Stimulated activated CD8-positive, alpha-beta memory T cell treated with anti-CD3 and anti-CD28 coated beads, Interleukin-2, amount 100 ng/mL, for 48 hours (primary cell): ENCODE results near the gene GRHL1.
"Not testable (repeated sequence)": the region's sequence is repeated elsewhere in the genome, so short reads cannot be mapped to it uniquely, and the experiment has no call there.

Experiments used
- DNase-seq, 2 donors: peaks; one replicate each; pipeline ENCODE4 v3.0.0-alpha.2; 2020; ENCODE audit warnings: low read depth in 2 of 2

Gene GRHL1, protein sequence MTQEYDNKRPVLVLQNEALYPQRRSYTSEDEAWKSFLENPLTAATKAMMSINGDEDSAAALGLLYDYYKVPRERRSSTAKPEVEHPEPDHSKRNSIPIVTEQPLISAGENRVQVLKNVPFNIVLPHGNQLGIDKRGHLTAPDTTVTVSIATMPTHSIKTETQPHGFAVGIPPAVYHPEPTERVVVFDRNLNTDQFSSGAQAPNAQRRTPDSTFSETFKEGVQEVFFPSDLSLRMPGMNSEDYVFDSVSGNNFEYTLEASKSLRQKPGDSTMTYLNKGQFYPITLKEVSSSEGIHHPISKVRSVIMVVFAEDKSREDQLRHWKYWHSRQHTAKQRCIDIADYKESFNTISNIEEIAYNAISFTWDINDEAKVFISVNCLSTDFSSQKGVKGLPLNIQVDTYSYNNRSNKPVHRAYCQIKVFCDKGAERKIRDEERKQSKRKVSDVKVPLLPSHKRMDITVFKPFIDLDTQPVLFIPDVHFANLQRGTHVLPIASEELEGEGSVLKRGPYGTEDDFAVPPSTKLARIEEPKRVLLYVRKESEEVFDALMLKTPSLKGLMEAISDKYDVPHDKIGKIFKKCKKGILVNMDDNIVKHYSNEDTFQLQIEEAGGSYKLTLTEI

DNA sequence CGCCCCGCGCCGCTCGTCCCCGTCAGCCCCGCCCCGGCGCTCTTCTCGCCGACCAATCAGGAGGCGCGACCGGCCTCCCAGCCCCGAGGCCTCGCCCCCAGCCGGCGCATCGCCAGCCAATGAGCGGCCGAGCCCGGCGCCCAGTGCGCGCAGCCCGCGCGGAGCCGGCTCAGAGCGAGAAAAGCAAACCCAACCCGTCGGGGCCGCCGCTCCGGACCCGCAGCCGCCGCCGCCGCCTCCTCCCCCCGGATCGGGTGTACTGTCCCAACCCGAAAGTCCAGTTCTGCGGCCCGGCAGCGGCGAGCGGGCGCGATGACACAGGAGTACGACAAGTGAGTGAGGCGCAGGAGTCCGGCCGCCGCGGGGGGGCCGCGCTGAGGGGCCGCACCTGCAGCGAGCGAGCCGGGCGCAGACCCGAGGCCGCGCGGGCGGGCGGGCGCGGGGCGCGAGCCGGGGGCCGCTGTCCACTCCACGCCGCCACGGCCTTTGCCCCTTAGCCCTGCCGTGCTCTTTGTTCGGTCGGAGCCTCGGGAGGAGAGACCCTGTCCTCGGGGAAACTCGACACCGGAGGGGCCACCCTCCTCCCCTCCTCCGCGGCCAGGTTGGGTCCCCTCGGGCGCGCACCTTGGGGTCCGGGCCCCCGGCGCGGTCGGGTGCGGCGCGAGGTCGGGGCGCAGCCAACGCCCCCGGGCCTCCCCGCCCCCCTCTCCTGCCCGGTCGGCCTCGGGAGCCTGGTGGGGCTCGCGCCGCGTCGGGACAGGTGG, at the start of gene GRHL1:
Gene GRHL1, plus strand, starts transcription at position 172 of the 764 bp plus-strand sequence. Its CDS starts 141 bp downstream, at position 313.
- peak; percentile 82 to 88 for DNase-seq

DNA sequence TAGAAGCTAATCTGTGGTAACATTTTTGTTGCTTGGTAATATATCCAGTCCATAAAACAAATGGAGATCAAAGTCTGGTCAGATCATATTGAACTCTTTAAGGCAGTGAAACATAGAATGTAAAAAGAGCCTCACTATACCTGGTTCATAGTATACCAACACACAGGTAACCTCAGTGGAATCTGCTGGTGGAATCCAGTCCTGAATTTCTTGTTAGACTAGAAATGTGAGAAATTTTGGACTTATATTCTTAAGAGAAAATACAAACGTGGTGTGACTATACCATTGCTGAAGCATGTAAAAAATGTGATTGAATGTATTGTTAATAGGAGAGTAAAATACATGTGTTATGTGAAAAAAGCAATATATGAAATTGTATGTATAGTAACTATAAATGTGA, 46.1 kb upstream of the GRHL1 start:
- no peak for DNase-seq

DNA sequence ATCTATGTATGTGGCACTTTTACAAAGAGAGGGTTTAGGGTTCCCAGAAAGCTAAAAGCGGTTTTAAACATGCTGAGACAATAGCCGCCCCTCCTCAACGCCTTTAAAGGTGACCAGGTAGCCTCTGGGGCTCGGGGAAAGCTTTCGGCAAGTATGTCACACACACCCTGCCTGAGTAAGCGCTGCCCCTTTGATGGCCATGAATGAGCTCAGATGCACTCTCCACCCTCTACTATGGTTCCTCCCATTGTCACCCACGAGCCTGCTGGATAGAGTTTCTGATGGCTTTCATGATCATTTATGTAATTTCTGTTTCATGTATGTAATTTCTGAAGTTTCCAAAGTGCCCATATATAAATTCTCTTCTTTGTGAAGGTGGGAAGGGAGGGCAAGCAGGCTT, 44.1 kb upstream of the GRHL1 start:
- DNase-seq, result no peak

DNA sequence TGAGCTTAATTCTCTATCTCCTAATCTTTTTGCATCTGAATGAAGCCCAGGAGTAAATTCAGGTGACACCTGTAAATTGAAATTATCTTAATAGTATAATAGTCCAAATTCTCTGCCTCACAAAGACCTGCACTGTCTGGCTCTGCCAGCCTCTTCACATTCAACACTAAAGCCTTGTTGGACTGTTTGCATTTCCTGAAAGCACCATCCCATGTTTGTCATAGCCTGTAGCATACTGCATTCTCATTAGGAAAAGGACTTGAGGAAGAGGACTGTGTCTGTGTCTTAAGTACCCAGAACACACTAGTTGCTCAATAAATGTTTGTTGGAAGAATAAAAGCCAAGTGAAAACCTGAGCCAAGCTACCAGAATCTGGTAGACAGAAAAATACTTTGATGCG, 42.9 kb upstream of the GRHL1 start:
- DNase-seq, result no peak

DNA sequence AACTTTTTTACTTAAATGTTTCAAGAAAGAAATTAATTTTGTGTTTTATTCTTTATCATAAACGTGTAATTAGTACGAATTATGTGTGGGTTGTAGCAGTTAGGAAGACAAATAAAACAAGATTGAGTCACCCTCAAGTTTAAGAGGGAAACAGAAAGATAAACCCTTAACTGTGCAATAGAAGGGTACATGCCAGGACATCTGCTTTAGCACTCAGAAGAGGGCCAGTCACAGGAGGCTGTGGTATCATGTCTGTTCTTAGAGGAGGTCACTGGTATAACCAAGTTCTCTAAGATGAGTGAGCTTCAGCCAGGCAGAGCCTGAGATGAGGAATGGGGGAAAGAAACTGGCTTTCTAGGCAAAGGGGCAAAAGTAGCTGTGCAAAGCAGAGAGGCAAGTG, 42.4 kb upstream of the GRHL1 start:
- no peak for DNase-seq

DNA sequence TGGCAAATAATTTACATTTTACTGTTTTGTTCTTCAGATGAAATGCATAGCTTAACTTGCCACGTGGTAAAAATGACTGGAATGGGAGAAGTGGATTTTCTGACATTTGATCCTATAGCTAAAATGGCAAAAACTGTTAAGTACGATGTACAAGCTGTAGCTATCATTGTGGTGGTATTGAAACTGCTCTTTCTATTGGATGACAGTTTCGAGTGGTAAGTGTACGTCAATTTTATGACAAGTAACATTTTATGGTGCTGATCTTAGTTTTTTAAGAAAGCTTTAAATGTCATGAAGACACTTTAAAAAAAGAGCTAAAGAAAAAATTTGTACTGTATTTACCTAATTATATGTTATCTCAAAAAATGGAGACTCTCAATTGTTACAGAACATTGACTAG, 40.8 kb upstream of the GRHL1 start:
- no peak for DNase-seq

DNA sequence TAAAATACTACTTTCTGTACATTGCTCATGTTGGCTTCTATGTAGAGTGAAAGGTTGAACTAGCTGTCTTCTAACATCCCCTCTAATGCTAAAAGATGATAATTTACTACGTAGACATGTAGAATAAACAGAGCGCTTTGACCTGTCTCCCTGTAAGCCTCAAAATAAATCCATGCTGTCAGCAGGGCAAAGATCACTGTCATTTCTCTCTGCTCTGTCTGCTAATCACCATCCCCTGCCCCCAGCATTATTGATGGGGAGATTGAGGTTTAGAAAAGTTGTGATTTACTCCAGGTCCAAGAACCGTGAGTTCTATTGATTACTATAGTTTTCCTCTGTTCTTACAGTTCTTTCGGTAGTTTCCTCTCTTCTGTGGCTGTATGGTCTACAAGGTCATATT, 39.0 kb upstream of the GRHL1 start:
- DNase-seq, result no peak

DNA sequence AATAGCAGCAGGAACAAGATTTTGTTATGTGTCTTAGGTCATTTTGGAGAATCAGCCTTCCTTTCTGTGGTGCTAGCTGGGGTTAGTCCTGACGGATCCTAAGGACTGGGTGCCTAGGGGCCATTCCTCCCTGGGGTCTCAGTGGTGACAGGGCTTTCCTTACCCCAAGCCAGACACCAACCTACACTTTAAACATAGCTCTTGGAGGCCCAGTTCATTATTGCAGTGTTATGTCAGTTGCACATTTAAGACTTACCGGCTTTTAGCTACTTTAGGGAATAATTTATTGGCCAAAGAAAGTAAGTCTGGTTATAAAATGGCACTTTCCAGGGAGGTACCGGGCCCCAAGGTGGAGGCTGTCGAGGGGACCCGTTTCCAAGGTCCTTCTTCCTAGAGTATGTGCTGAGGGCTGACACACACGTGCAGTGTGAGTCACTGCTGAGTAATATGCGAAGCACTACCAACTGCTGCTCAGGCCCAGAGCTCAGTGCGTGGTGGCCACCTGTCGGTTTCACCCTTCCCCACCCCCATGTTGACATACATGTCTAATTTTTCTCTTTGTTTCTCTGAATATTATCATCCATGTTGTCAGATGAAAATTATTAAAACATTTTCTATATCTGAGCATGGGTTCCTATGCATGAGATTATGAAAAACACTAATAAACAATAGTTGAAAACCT, 37.0 kb upstream of the GRHL1 start:
- peak; percentile 27 to 50 for DNase-seq

DNA sequence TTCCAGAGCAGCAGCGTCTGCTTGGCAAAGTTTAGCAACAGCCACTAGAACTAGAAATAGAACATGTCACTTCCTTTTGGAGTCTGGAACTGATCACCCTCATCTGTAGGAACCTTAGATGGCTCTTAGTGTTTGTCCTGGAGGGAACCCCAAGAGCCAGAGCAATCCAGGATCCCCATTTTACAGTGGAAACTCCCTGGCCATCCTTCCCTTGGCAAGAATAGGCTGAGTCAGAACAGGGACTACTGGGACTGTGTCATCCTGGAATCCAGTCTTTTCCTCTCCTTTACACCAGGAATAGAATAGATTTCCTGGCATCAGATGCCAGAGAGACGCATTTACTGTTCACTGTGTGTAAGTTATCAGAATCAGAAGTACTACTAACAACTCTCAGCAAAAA, 33.2 kb upstream of the GRHL1 start:
- no peak for DNase-seq

DNA sequence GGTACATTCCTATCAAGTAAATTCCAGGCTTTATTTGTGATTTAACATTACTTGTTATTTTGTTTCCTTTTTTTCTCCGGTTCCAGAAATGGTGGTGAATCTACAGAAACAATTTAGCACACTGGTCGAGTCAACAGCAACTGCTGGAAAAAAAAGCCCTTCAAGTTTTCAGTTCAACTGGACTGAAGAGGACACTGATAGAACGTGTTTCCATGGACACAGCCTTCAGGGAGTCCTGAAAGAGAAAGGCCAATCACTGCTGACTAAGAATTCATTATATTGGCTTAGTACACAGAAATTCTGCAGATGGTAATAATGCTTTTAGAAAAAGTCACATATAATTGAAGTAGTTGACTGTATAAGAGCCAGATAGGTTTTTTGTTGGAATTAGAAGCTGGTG, 32.0 kb upstream of the GRHL1 start:
- DNase-seq, result no peak

DNA sequence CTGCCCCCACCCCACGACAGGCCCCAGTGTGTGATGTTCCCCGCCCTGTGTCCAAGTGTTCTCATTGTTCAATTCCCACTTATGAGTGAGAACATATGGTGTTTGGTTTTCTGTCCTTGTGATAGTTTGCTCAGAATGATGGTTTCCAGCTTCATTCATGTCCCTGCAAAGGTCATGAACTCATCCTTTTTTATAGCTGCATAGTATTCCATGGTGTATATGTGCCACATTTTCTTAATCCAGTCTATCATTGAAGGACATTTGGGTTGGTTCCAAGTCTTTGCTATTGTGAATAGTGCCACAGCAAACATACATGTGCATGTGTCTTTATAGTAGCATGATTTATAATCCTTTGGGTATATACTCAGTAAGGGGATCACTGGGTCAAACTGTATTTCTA, 24.5 kb upstream of the GRHL1 start:
- not testable (repeated sequence) for DNase-seq

DNA sequence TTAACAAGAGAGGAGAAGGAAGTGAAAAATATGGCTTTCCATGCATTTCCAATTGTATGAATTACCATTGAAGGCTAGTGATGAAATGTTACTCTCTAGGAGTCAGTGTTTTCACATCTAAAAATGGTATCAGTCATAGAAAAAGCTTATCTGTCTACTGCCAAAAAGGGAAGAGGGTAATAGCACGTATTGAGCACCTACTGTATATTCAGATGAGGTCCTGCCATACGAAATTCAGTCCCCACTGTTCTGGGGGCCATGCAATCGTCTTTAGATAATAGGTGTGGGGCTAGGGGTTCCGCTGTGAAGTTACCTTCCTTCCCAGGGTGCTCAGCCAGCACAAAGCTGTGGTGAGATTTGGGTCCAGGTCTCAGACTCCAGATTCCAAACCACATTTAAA, 14.2 kb upstream of the GRHL1 start:
- DNase-seq, result no peak

DNA sequence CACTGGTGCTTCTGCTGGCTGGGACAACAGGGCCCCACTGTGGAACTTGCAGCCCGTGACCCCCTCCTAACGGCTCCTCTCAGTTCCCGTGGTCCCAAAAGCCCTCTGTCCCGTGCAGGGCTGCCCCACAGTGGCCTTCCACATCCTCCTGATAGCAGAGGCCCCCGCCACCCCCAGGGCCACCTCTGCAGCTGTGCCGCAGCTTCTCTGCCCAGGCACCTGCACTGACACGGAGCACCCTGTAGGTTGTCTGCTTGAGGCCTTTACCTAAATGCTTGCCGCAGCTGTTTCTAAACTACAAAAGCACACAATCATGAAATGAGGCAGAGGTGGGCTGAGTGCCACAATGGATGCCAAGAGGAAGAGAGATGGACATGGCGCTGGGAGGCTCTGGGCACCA, 13.5 kb upstream of the GRHL1 start:
- no peak for DNase-seq

DNA sequence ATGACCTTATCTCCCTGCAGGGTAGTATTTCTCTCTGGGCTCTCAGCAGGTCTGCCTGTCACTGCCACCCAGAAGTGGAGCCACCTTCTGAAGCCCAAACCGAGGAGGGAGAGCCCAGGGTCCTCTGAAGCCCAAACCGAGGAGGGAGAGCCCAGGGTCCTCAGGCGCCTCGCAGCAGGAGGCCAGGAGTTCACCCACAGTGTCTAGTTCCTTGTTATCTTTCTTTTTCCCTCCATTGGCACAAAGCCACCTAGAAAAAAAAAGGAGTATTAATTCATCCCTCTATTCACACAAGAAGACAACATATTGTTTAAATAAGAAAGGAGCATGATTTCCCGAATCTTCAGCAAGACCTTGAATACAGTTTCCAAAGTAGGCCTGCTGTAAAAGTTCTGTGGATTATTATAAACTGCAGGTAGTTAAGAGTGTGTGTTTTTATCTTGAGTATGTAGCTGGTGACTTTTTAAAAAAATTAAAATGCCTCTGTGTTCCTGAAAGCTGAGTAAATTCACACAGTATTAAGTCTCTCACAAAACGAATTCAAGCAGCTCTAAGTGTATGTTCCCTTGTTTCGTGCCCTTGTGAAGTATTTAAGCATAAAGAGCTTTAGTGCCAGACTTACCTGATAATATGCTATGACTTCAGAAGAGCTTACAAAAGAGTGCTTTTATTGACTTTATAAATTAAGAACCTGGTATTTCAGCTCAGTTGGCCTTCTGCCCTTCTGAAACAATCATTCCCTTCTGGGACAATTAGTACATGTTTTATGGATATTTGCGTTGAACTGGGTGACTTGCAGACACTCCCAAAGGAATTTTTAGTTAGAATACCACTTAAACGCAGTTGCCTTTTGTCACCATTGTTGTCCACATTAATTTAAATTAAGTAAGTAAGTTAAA, 11.7 kb upstream of the GRHL1 start:
- no peak for DNase-seq

DNA sequence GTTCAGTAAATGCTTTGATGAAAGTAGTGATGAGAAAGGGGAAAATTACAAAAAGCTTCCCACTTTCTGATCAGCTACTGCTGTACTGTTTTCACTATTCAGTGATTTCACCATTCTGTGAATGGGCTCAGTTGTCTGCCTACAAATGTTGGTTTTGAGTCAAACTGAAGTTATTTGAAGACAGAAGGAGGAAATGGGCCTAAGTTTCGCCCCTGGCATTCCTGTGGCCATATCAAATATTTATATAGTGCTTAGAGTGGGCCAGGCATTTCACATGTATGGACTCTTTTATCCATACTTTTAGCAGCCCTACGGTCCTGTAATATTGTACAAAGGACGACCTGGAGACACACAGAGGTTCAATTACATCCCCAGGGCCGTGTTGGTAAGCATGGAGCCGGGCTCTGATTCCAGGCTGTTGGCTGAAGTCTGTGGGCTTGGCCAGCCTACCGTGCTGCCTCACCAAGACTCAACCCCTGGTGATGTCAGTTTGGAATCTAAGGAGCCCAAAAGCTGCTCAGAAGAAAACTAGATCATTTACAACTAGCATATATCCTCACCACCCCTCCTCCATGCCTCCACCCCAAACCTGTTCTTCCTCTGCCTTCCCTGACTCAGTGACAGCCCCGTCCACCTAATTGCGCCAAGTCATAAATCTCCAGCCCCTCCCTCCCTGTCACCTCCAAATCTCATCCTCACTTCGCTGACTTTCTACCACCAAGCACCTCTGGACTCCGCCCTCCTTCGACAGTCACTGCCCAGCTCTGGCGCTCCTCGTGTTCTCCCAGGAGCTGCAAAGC, 10.1 kb upstream of the GRHL1 start:
- no peak for DNase-seq

DNA sequence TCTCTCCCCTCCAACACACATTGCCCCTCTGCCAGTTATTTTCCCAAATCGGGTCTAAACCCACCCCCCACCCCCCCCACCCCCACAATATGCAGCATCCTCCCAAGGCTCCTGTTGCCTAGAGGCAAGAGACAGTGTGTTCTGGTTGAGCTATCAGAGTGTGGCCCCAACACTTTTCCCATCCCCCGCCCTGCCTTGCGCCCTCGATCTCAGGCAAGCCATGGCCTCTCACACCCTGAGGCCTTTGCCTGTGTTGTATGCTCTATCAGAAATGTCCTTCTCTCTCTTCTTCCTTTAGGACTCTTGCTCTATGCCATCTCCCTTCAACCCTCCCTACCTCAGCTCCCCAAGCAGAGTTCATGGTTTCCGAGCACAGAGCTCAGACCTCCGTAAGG, 9.5 kb upstream of the GRHL1 start:
- no peak for DNase-seq

DNA sequence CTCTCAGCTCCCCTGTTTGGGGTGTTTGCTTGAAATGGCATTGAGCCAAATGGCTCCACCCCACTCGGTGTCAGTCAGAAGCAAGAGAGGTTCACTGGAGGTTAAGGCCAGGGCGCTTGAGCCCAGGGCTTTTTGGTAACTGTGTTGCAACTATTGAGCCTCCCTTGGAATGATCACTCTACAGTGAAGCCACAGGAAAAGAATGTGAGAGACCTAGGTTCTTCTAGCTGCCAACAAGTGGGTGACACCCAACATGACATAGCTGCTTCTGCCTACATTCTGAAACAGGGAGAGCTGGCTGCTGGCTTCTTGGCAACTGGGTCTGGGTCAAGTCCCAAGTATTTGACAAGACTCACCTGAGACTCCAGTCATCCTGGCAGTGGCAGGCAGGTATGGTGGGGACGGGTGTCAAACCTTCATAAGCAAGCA, 7.1 kb upstream of the GRHL1 start:
- DNase-seq, result no peak

DNA sequence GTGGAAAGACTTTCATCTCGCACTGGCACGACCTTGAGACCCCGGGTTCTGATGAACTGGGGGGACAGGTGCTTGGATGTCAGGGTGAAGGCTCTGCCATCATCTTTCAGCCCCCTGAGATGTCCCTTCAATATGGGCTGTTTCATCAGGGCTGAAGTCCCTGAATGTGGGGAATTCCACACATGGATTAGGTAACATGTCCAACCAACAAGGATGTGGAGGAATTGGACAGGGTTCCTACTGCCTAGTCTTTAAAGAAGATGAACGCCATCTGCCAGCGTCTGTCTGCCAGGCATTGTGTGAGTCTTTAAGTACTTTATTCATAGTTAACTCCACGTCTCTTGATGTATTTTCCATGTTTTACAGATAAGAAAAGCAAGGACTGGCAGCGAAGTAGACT, 5.9 kb upstream of the GRHL1 start:
- no peak for DNase-seq

DNA sequence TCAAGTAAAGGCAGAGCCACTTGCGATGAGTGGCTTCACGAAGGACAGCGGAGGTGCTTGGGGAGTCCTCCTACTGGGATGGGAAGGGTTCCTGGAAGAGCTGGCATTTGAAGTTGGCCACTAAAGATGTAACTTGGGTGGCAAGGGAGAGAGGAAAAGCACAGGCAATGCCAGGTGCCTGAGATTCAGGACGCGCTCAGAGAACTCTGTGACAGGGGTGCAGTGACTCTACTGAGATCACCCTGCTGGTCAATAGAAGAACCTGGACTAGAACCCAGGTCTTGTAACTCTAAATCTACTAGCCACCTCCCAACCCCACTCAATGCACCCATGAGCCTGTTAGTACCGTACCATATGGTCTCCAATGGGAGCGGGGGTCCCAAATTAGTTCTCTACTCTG, 5.4 kb upstream of the GRHL1 start:
- DNase-seq, result no peak

DNA sequence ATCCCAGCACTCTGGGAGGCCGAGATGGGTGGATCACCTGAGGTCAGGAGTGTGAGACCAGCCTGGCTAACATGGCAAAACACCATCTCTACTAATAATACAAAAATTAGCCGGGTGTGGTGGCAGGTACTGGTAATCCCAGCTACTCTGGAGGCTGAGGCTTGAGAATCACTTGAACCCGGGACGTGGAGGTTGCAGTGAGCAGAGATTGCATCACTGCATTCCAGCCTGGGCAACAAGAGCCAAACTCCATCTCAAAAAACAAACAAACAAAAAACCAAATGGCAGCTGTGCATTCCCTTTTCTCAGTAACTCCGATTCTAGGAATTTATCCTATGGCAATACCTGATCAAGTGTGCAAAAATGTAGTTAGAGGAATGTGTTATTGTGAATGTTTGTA, 4.7 kb upstream of the GRHL1 start:
- no peak for DNase-seq
